Panc1 (cell line): Measurements from ENCODE around the gene BCL2L1. TPM values are rescaled to one million over a fixed set of nuclear protein-coding genes. Genes with fewer than 3 reads are reported as not detected.
A peak's percentile ranks its signal among the peaks of the same experiment; 100 is the strongest.

ENCODE experiments used
- ATAC-seq: fragments of 200-7000 bp; cut with Tn5 transposase; 2 replicates; pipeline ENCODE4 v1.9.1; 2020; ENCODE audit warnings: mild to moderate bottlenecking, moderate library complexity
- BruUV-seq: library from RNA; stranded (reverse); fragments of 400-500 nt; replicated peaks from 2 replicates; lab custom pipeline; 2021; lab: Mats Ljungman, UMichigan
- CTCF ChIA-PET: fragments of 300-600 bp; sonication (Branson Sonifier 250); formaldehyde crosslinking; loops from one replicate; lab custom pipeline; 2022; ENCODE audit warnings: antibody characterized with exemption; lab: Charles Lee
- POLR2A ChIA-PET: fragments of 300-600 bp; sonication (Branson Sonifier 250); formaldehyde crosslinking; loops from one replicate; lab custom pipeline; 2022; ENCODE audit warnings: antibody characterized with exemption; lab: Charles Lee
- DNase-seq: peaks from one replicate; pipeline ENCODE4 v3.0.0-alpha.2; 2010; ENCODE audit warnings: low read depth, low spot score
- H3K27ac ChIP-seq: 2 replicates; pipeline ENCODE4 v1.5.1; 2011; ENCODE audit warnings: mild to moderate bottlenecking, low read length, inconsistent platforms
- H3K27me3 ChIP-seq: fragments of 200-500 bp; sonication (Bioruptor generic); 2 replicates; pipeline ENCODE4 v1.6.0; 2014; ENCODE audit warnings: low read length, inconsistent platforms; ENCODE audit not compliant: control insufficient read depth, insufficient read depth
- H3K36me3 ChIP-seq: fragments of 200-500 bp; sonication (Bioruptor generic); 2 replicates; pipeline ENCODE4 v1.5.1; 2014; ENCODE audit warnings: inconsistent platforms, mild to moderate bottlenecking, low read length, moderate library complexity; ENCODE audit not compliant: control insufficient read depth, insufficient read depth
- H3K4me1 ChIP-seq: 2 replicates; pipeline ENCODE4 v1.5.1; 2011; ENCODE audit warnings: inconsistent platforms, mild to moderate bottlenecking, low read length, moderate library complexity; ENCODE audit not compliant: control insufficient read depth, insufficient read depth
- H3K4me3 ChIP-seq, 2 experiments: 2 replicates each; pipeline ENCODE4 v1.5.1; 2011 to 2012; ENCODE audit warnings: low read depth in 2 of 2, low read length in 2 of 2, mild to moderate bottlenecking in 2 of 2, inconsistent platforms in 1 of 2, moderate library complexity in 1 of 2
- H3K9me3 ChIP-seq: fragments of 200-500 bp; sonication (Bioruptor generic); 2 replicates; pipeline ENCODE4 v1.5.1; 2014; ENCODE audit warnings: low read depth, mild to moderate bottlenecking, inconsistent platforms, low read length, moderate library complexity; ENCODE audit not compliant: control insufficient read depth, insufficient read depth
- POLR2AphosphoS5 ChIP-seq: IDR thresholded peaks from 2 replicates; pipeline ENCODE4 v1.6.1; 2012; ENCODE audit warnings: mild to moderate bottlenecking, low read depth, low read length, moderate library complexity
- SIN3A ChIP-seq: IDR thresholded peaks from 2 replicates; pipeline ENCODE4 v1.6.1; 2012; ENCODE audit warnings: low read depth, mild to moderate bottlenecking, low read length, moderate library complexity, borderline replicate concordance; ENCODE audit not compliant: insufficient read depth
- TCF7L2 ChIP-seq: IDR thresholded peaks from 2 replicates; pipeline ENCODE4 v1.6.1; 2011; ENCODE audit warnings: mild to moderate bottlenecking, low read depth, low read length, inconsistent platforms
- in situ Hi-C: cut with HindIII; loops from 2 replicates; pipeline ENCODE4 v1.10.0; 2016; ENCODE audit warnings: low sequenced_read_pairs, low pct_unique_long_range_greater_than_20kb
- intact Hi-C: fragments of 100-400 bp; cut with micrococcal nuclease; formaldehyde crosslinking; loops from one replicate; pipeline ENCODE4 v1.10.0; 2022; ENCODE audit not compliant: unreplicated experiment
- total RNA-seq: library from RNA; stranded (reverse); gene quantifications from one replicate; pipeline ENCODE4 v1.2.1, GENCODE V29; 2021; ENCODE audit not compliant: unreplicated experiment
- TF ChIP-seq, protein P1 (sequence below): fragments of 450-650 bp; IDR thresholded peaks from 2 replicates; pipeline ENCODE4 v1.5.1; 2017; ENCODE audit warnings: mild to moderate bottlenecking
- TF ChIP-seq, protein P2 (sequence below), 2 experiments: IDR thresholded peaks; 2 replicates each; pipeline ENCODE4 v1.6.1; 2011 to 2012; ENCODE audit warnings: low read depth in 2 of 2, control low read depth in 1 of 2, low read length in 1 of 2, mild to moderate bottlenecking in 1 of 2, moderate library complexity in 1 of 2; ENCODE audit not compliant: insufficient read depth in 1 of 2

BCL2L1 gene
- total RNA-seq, 1 experiment from 2014 or later: 150 TPM

DNA sequence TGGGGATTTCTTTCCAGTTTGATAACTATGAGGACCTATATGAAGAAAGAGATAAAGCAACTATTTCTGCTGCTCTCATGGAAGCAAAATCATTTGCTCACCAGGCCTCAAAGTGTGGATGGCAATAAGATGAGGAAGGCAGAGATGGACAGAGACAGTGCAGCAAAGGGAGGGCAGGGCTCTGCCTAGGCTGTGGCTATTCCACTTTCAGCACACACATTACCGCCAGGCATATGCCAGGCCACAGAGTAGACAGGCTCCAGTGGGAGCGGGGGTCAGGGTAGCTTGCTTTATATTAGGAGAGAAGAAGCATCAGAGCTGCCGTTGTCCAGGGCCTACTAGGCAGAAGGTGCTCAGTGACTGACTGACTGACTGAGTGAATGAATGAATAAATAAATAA is 40.9 kb downstream of the BCL2L1 start:
- Histone ChIP-seq H3K4me1 (peaks cover 54% of the 10 kb centered on the region), H3K9me3 (no peaks in the 10 kb centered on the region), H3K27me3 (no peaks in the 10 kb centered on the region), H3K27ac (no peak overlapping the region), H3K36me3 (peaks cover 4% of the 10 kb centered on the region; the same call in 1 of the 2 replicates), H3K4me3 (no peak overlapping the region)
- in situ Hi-C loops (no loop called here), intact Hi-C loops (no loop called here)
- TF ChIP-seq POLR2AphosphoS5 (no peak), SIN3A (no peak), TCF7L2 (no peak)
- TF ChIP-seq, protein P1, sequence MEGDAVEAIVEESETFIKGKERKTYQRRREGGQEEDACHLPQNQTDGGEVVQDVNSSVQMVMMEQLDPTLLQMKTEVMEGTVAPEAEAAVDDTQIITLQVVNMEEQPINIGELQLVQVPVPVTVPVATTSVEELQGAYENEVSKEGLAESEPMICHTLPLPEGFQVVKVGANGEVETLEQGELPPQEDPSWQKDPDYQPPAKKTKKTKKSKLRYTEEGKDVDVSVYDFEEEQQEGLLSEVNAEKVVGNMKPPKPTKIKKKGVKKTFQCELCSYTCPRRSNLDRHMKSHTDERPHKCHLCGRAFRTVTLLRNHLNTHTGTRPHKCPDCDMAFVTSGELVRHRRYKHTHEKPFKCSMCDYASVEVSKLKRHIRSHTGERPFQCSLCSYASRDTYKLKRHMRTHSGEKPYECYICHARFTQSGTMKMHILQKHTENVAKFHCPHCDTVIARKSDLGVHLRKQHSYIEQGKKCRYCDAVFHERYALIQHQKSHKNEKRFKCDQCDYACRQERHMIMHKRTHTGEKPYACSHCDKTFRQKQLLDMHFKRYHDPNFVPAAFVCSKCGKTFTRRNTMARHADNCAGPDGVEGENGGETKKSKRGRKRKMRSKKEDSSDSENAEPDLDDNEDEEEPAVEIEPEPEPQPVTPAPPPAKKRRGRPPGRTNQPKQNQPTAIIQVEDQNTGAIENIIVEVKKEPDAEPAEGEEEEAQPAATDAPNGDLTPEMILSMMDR: no peak
- TF ChIP-seq, protein P2, sequence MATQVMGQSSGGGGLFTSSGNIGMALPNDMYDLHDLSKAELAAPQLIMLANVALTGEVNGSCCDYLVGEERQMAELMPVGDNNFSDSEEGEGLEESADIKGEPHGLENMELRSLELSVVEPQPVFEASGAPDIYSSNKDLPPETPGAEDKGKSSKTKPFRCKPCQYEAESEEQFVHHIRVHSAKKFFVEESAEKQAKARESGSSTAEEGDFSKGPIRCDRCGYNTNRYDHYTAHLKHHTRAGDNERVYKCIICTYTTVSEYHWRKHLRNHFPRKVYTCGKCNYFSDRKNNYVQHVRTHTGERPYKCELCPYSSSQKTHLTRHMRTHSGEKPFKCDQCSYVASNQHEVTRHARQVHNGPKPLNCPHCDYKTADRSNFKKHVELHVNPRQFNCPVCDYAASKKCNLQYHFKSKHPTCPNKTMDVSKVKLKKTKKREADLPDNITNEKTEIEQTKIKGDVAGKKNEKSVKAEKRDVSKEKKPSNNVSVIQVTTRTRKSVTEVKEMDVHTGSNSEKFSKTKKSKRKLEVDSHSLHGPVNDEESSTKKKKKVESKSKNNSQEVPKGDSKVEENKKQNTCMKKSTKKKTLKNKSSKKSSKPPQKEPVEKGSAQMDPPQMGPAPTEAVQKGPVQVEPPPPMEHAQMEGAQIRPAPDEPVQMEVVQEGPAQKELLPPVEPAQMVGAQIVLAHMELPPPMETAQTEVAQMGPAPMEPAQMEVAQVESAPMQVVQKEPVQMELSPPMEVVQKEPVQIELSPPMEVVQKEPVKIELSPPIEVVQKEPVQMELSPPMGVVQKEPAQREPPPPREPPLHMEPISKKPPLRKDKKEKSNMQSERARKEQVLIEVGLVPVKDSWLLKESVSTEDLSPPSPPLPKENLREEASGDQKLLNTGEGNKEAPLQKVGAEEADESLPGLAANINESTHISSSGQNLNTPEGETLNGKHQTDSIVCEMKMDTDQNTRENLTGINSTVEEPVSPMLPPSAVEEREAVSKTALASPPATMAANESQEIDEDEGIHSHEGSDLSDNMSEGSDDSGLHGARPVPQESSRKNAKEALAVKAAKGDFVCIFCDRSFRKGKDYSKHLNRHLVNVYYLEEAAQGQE (IDR thresholded peaks at IDR 0.05; ENCODE audit: insufficient read depth in 1 of 2, low read depth in 2 of 2, low read length in 1 of 2): no peak
- no TSS peak for BruUV-seq
- POLR2A ChIA-PET: interaction anchor here (0.5 to 0.6 kb wide), 2 partner anchors 26 to 190 kb away, joined by 3 to 16 read pairs; no protein-coding TSS in a partner anchor
- CTCF ChIA-PET: interaction anchor here (0.6 kb wide), 1 partner anchor 108 kb away, joined by 7 read pairs; no protein-coding TSS in a partner anchor
- ATAC-seq: no peak
- no peak for DNase-seq

DNA sequence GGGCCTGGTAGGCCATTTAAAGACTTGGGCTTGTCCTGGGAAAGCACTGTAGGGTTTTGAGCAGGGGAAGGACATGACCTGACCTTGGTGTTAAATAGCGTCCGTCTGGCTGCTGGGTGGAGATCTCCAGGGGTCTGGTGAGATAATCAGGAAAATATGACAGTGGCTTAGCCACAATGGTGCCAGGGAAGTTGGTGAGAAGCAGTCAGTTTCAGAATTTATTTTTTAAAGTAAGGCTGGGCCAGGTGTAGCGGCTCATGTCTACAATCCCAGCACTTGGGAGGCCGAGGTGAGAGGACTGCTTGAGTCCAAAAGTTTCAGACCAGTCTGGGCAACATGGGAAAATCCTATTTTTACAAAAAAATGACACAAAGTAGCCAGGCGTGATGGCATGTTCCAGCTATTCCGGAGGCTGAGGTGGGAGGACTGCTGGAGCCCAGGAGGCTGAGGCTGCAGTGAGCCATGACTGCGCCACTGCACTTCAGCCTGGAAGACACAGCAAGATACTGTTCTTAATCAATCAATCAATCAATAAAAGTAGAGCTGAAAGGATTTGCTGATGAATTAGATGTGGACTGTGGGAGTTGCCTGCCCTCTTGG is 41.4 kb downstream of the BCL2L1 start:
- DNase-seq (no peak), ATAC-seq (no peak)
- peaks cover 60% of the 10 kb centered on the region for H3K4me1 ChIP-seq
- no peaks in the 10 kb centered on the region for H3K27me3 ChIP-seq
- TF ChIP-seq SIN3A (no peak), POLR2AphosphoS5 (no peak), TCF7L2 (no peak)
- TF ChIP-seq, protein P1: no peak
- TF ChIP-seq, protein P2 (IDR thresholded peaks at IDR 0.05; ENCODE audit: insufficient read depth in 1 of 2, low read depth in 2 of 2, low read length in 1 of 2): no peak
- peaks cover 4% of the 10 kb centered on the region; the same call in 1 of the 2 replicates for H3K36me3 ChIP-seq
- ChIA-PET CTCF (interaction anchor here (0.6 kb wide), 1 partner anchor 107 kb away, joined by 7 read pairs; no protein-coding TSS in a partner anchor), POLR2A (no interaction called here)
- in situ Hi-C loops: no loop called here
- intact Hi-C loops: no loop called here
- H3K9me3 ChIP-seq: no peaks in the 10 kb centered on the region
- BruUV-seq: no TSS peak
- H3K4me3 ChIP-seq: no peak overlapping the region
- H3K27ac ChIP-seq: peak overlapping the region; percentile 58; the same call in 1 of the 2 replicates
